ENCODE results near the gene PLAC8L1. TPM values are rescaled to one million over a fixed set of nuclear protein-coding genes. Genes with fewer than 3 reads are reported as not detected.

The PLAC8L1 gene
- total RNA-seq, 1 donor from 2014 or later: 0.99 TPM

Other genes with a start within 250 kb of the PLAC8L1 start
- not detected in 2 replicates for gene GRXCR2, start 232.6 kb downstream of the PLAC8L1 start, total RNA-seq
- 0.18 TPM in 1 of 2 replicates, not detected in the other for gene SH3RF2, start 169.0 kb downstream of the PLAC8L1 start, total RNA-seq
- gene LARS1, start 77.1 kb upstream of the PLAC8L1 start, total RNA-seq: 134 and 144 TPM in 2 replicates
- gene RBM27, start 98.0 kb upstream of the PLAC8L1 start, total RNA-seq: 31.2 and 33.5 TPM in 2 replicates
- not detected in 2 replicates for gene POU4F3, start 233.3 kb upstream of the PLAC8L1 start, total RNA-seq

All from activated T-helper 1 cell treated with anti-CD3 and anti-CD28 coated beads, Interleukin-12 subunit alpha, Interleukin-12 subunit beta, Interleukin-2, Interleukin-4 antibody, amounts not matched to agents 30 ng/mL and 10 ng/mL and 1 ng/mL, durations not matched to agents 14 hours and 24 hours and 36 hours (primary cell).